Measurements from ENCODE around the gene MLH3.

The MLH3 gene

DNA sequence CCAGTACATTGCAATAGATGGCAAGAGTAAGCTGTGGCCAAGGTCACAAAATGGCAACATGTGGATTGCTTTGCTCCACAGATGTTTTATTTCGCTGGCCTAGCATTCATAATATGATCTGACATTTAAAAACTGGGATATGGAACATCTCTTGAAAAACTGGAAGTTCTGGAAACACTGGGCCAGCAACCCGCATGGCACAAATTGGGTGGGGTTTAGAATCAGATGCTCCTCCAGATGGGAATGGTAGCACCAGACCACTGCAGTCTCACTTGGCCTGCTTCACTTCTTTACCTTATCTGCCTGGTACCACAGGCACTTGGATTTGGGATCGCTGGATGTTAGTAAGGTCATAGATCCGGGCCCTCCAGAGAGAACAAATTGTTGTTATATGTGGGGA, 28.3 kb upstream of the MLH3 start:
- TF ChIP-seq, protein P1, sequence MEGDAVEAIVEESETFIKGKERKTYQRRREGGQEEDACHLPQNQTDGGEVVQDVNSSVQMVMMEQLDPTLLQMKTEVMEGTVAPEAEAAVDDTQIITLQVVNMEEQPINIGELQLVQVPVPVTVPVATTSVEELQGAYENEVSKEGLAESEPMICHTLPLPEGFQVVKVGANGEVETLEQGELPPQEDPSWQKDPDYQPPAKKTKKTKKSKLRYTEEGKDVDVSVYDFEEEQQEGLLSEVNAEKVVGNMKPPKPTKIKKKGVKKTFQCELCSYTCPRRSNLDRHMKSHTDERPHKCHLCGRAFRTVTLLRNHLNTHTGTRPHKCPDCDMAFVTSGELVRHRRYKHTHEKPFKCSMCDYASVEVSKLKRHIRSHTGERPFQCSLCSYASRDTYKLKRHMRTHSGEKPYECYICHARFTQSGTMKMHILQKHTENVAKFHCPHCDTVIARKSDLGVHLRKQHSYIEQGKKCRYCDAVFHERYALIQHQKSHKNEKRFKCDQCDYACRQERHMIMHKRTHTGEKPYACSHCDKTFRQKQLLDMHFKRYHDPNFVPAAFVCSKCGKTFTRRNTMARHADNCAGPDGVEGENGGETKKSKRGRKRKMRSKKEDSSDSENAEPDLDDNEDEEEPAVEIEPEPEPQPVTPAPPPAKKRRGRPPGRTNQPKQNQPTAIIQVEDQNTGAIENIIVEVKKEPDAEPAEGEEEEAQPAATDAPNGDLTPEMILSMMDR (conservative IDR thresholded peaks at IDR 0.05): no peak
- no peak for TF ChIP-seq ZFX (IDR thresholded peaks at IDR 0.05)
- no peak overlapping the region for H3K27ac ChIP-seq

GRCh38 chr14:75077794-75078193, 26.5 kb upstream of the MLH3 start:
- H3K27ac ChIP-seq: no peak overlapping the region
- TF ChIP-seq, protein P1 (conservative IDR thresholded peaks at IDR 0.05): no peak
- TF ChIP-seq ZFX (IDR thresholded peaks at IDR 0.05): no peak

GRCh38 chr14:75070383-75070782, 19.1 kb upstream of the MLH3 start:
- peak overlapping the region; percentile 88 for H3K27ac ChIP-seq
- TF ChIP-seq, protein P1 (conservative IDR thresholded peaks at IDR 0.05): no peak
- no peak for TF ChIP-seq ZFX (IDR thresholded peaks at IDR 0.05)

DNA sequence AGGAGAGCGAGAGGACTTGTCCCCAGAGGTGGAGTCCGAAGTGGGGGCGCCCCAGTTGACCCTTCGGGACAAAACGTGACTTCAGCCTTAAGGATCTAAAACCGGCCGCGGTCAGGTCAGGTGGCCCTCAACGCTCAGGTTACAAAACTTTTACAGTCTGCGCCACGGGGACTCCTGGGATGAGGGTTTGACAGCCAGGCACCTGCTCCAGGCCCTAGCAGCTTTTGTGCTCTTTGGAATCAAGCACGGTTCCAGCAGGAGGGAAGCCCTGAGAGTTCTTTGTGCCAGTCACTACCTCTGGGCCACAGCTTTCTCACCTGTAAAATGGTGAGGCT, 18.5 kb upstream of the MLH3 start:
- H3K27ac ChIP-seq: peak overlapping the region; percentile 88
- TF ChIP-seq, protein P1 (conservative IDR thresholded peaks at IDR 0.05): no peak
- TF ChIP-seq ZFX (IDR thresholded peaks at IDR 0.05): no peak

DNA sequence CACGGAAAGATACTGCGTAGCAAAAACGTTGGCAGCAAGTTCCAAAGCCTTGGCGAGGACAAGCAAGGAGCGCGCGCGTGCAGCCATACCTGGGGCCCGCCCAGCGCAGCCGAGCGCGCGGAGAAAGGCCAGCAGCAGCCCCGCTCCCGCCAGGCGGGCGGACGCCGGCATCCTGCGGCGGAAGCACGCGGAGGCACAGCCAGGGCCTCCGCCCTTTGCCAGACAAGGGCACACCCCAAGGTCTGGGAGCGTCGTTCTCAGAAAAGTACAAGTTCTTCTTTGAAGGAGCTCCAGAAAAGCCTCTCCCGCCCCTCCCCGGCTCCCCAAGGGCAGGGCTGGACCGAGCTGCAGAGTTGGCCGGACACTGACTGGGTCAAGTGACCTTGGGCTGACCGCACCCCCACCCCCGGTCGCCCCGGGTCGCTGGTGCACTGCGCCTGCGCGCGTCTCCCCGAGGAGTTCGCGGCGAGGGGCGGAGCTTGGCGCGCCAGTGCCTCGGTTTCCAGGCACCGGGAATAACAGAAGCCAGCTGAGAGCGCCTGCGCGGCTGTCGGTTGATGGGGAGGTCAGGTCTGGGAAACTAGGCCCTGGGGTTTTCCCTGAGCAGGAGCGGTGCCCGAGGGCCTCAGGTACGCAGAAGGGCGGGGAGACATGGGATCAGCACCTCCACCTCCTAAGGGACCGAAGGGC, 18.0 kb upstream of the MLH3 start, which contains the start of gene ZC2HC1C:
Gene ZC2HC1C, plus strand, starts transcription at position 521 of the 690 bp plus-strand sequence. CDS start 933 bp downstream, outside the sequence.
- peak; percentile 79 for TF ChIP-seq ZFX (IDR thresholded peaks at IDR 0.05)
- TF ChIP-seq, protein P1 (conservative IDR thresholded peaks at IDR 0.05): no peak
- H3K27ac ChIP-seq: peak within 1 kb of the TSS; percentile 88

DNA sequence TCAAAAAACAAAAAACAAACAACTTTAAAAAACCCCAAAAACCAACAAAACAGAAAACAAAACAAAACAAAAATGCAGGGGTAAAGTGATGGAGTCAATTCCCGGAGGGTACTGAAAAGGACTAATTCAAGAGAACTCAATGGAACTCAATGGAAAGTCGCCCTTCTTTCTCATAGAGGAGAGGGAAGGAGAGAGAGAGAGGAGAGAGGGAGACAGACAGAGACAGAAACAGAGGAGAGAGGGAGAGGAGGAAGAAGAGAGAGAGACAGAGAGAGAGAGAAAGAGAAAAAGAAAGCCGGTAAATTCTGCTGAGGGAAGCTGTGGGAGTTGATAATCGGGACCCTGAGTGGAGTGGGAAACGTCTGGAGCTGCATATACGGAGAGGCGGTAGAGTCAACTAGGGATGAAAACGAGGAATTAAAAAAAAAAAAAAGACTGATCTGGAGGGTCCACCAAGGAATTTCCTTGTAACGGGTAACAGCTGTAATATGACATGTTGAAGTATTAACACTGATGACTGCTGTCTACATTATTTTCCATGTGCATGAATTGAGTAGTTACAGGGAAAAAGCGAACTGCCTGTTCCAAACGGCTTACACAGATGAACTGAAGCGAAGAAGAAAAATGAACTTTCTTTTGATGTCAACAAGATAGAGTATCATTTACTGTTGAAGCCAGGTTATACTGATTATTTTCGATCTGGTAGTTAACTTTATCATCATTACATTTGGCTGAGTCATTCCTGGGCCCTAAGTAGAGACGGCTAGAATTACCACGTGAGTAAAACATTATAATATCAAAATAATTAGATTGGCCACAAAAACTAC, 17.2 kb upstream of the MLH3 start:
- TF ChIP-seq, protein P1 (conservative IDR thresholded peaks at IDR 0.05): no peak
- no peak for TF ChIP-seq ZFX (IDR thresholded peaks at IDR 0.05)
- H3K27ac ChIP-seq: peak overlapping the region; percentile 88

DNA sequence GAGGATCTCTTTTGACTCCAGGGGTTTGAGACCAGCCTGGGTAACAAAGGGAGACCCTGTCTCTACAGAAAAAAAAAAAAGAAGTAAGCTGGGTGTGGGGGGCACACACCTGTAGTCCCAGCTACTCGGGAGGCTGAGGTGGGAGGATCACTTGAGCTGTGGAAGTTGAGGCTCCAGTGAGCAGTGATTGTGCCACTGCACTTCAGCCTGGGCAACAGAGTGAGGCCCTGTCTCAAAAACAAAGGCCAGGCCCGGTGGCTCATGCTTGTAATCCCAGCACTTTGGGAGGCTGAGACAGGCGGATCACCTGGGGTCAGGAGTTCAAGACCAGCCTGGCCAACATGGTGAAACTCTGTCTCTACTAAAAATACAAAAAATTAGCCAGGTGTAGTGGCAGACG, 16.5 kb upstream of the MLH3 start:
- peak overlapping the region; percentile 88 for H3K27ac ChIP-seq
